Subcutaneous abdominal adipose tissue (tissue), 5 donors: ENCODE measurements around the gene ACVRL1.
A peak's percentile ranks its signal among the peaks of the same experiment; 100 is the strongest.

ENCODE experiments used
- H3K27ac ChIP-seq: one replicate; pipeline ENCODE4 v1.7.0; 2013; ENCODE audit warnings: low read depth, mild to moderate bottlenecking, inconsistent platforms, low read length, moderate library complexity
- H3K27me3 ChIP-seq, 5 donors: one replicate each; pipeline ENCODE4 v1.7.0; 2013; ENCODE audit warnings: low read length in 5 of 5, inconsistent platforms in 1 of 5; ENCODE audit not compliant: control insufficient read depth in 5 of 5, insufficient read depth in 4 of 5
- H3K36me3 ChIP-seq, 5 donors: one replicate each; pipeline ENCODE4 v1.7.0; 2013; ENCODE audit warnings: low read length in 5 of 5; ENCODE audit not compliant: control insufficient read depth in 5 of 5, insufficient read depth in 5 of 5
- H3K4me1 ChIP-seq, 5 donors: one replicate each; pipeline ENCODE4 v1.7.0; 2013; ENCODE audit warnings: low read length in 5 of 5, mild to moderate bottlenecking in 3 of 5, moderate library complexity in 1 of 5; ENCODE audit not compliant: control insufficient read depth in 5 of 5, insufficient read depth in 5 of 5
- H3K4me3 ChIP-seq, 5 donors: one replicate each; pipeline ENCODE4 v1.7.0; 2013; ENCODE audit warnings: low read length in 5 of 5, low read depth in 1 of 5
- H3K9ac ChIP-seq, 5 donors: one replicate each; pipeline ENCODE4 v1.7.0; 2013; ENCODE audit warnings: low read length in 5 of 5, mild to moderate bottlenecking in 4 of 5, moderate library complexity in 3 of 5
- H3K9me3 ChIP-seq, 5 donors: one replicate each; pipeline ENCODE4 v1.7.0; 2013; ENCODE audit warnings: low read length in 5 of 5; ENCODE audit not compliant: control insufficient read depth in 5 of 5
- donor health status: healthy.
- donor health status: healthy.
- donor health status: healthy.
- donor health status: healthy.
- donor health status: healthy.

The ACVRL1 gene

GRCh38 chr12:51914034-51914923 is 7.0 kb downstream of the ACVRL1 start:
- H3K27me3 ChIP-seq, result peaks cover 0 to 8% (median 0%) of the 10 kb centered on the region in 5 donors

GRCh38 chr12:51915003-51915625 is 7.8 kb downstream of the ACVRL1 start:
- peaks cover 0 to 8% (median 0%) of the 10 kb centered on the region in 5 donors for H3K27me3 ChIP-seq
- H3K4me1 ChIP-seq, result peaks cover 15 to 65% (median 46%) of the 10 kb centered on the region in 5 donors
- H3K4me3 ChIP-seq, result no peak overlapping the region
- H3K27ac ChIP-seq, result no peak overlapping the region
- H3K9ac ChIP-seq, result no peak overlapping the region
- H3K9me3 ChIP-seq, result no peaks in the 10 kb centered on the region
- peaks cover 0 to 62% (median 47%) of the 10 kb centered on the region in 5 donors for H3K36me3 ChIP-seq

More at GRCh38 chr12:51914034-51914923, 7.0 kb downstream of the ACVRL1 start:
- Histone ChIP-seq H3K27ac (peak overlapping the region; percentile 37), H3K4me3 (peak overlapping the region in 3 of 5 donors; percentile 4 to 42 (median 38)), H3K9me3 (no peaks in the 10 kb centered on the region), H3K9ac (peak overlapping the region in 2 of 5 donors; percentile 11 to 25), H3K36me3 (peaks cover 0 to 53% (median 38%) of the 10 kb centered on the region in 5 donors), H3K4me1 (peaks cover 18 to 73% (median 51%) of the 10 kb centered on the region in 5 donors)

- Histone ChIP-seq H3K9me3 (no peaks in the 10 kb centered on the region), H3K4me3 (no peak overlapping the region), H3K4me1 (peaks cover 7 to 57% (median 37%) of the 10 kb centered on the region in 5 donors), H3K36me3 (peaks cover 0 to 67% (median 49%) of the 10 kb centered on the region in 5 donors), H3K27ac (no peak overlapping the region), H3K9ac (no peak overlapping the region), H3K27me3 (peaks cover 0 to 8% (median 0%) of the 10 kb centered on the region in 5 donors)
Observed at GRCh38 chr12:51915951-51916350, 8.6 kb downstream of the ACVRL1 start.

GRCh38 chr12:51917041-51917590 is 9.8 kb downstream of the ACVRL1 start:
- H3K4me3 ChIP-seq, result no peak overlapping the region
- peaks cover 0 to 67% (median 49%) of the 10 kb centered on the region in 5 donors for H3K36me3 ChIP-seq
- peak overlapping the region; percentile 62 for H3K27ac ChIP-seq
- peaks cover 0 to 8% (median 0%) of the 10 kb centered on the region in 5 donors for H3K27me3 ChIP-seq
- H3K4me1 ChIP-seq, result peaks cover 0 to 52% (median 29%) of the 10 kb centered on the region in 5 donors
- H3K9ac ChIP-seq, result no peak overlapping the region
- H3K9me3 ChIP-seq, result no peaks in the 10 kb centered on the region

- Histone ChIP-seq H3K4me3 (no peak overlapping the region), H3K9ac (no peak overlapping the region), H3K4me1 (peaks cover 4 to 52% (median 29%) of the 10 kb centered on the region in 5 donors), H3K27ac (peak overlapping the region; percentile 62), H3K27me3 (peaks cover 0 to 8% (median 0%) of the 10 kb centered on the region in 5 donors), H3K9me3 (no peaks in the 10 kb centered on the region), H3K36me3 (peaks cover 0 to 66% (median 49%) of the 10 kb centered on the region in 5 donors)
Observed at GRCh38 chr12:51917746-51918453, 10.6 kb downstream of the ACVRL1 start.

GRCh38 chr12:51920046-51920445 is 12.7 kb downstream of the ACVRL1 start:
- Histone ChIP-seq H3K36me3 (peaks cover 0 to 55% (median 43%) of the 10 kb centered on the region in 5 donors), H3K27ac (no peak overlapping the region), H3K4me1 (peaks cover 12 to 57% (median 28%) of the 10 kb centered on the region in 5 donors), H3K27me3 (peaks cover 0 to 4% (median 0%) of the 10 kb centered on the region in 5 donors), H3K9ac (no peak overlapping the region), H3K9me3 (no peaks in the 10 kb centered on the region), H3K4me3 (no peak overlapping the region)

- peaks cover 14 to 62% (median 32%) of the 10 kb centered on the region in 5 donors for H3K4me1 ChIP-seq
- H3K9ac ChIP-seq, result peak overlapping the region in 2 of 5 donors; percentile 32 to 42
- no peak overlapping the region for H3K4me3 ChIP-seq
- H3K27me3 ChIP-seq, result no peaks in the 10 kb centered on the region
- peaks cover 0 to 43% (median 32%) of the 10 kb centered on the region in 5 donors for H3K36me3 ChIP-seq
- no peaks in the 10 kb centered on the region for H3K9me3 ChIP-seq
- peak overlapping the region; percentile 95 for H3K27ac ChIP-seq
Observed at GRCh38 chr12:51921017-51921725, 13.9 kb downstream of the ACVRL1 start.

- Histone ChIP-seq H3K9ac (no peak overlapping the region), H3K27ac (peak overlapping the region; percentile 95)
Observed at GRCh38 chr12:51922146-51922545, 14.8 kb downstream of the ACVRL1 start.

More at GRCh38 chr12:51922146-51922545, 14.8 kb downstream of the ACVRL1 start:
- Histone ChIP-seq H3K9me3 (no peaks in the 10 kb centered on the region), H3K36me3 (peaks cover 0 to 37% (median 29%) of the 10 kb centered on the region in 5 donors), H3K4me1 (peaks cover 14 to 63% (median 29%) of the 10 kb centered on the region in 5 donors), H3K27me3 (no peaks in the 10 kb centered on the region), H3K4me3 (peak overlapping the region in 1 of 5 donors; percentile 56)
